Endothelial cell of umbilical vein (primary cell): ENCODE data around the gene HEXIM2. TPM values are rescaled to one million over a fixed set of nuclear protein-coding genes. Genes with fewer than 3 reads are reported as not detected.

Experiments used
- BruUV-seq: library from RNA; stranded (reverse); fragments of 400-500 nt; replicated peaks from 2 replicates; lab custom pipeline; 2021; lab: Mats Ljungman, UMichigan
- CTCF ChIA-PET: fragments of 300-600, 350-600 bp; sonication (Branson Sonifier 250); formaldehyde crosslinking; loops from one replicate; lab custom pipeline; 2021; ENCODE audit warnings: antibody characterized with exemption, inconsistent platforms; lab: Charles Lee
- POLR2A ChIA-PET: fragments of 300-600, 350-600 bp; sonication (Branson Sonifier 250); formaldehyde crosslinking; loops from one replicate; lab custom pipeline; 2021; ENCODE audit warnings: antibody characterized with exemption, inconsistent platforms; lab: Charles Lee
- DNase-seq: peaks from one replicate; pipeline ENCODE4 v3.0.0-alpha.2; 2011; ENCODE audit warnings: low read depth, low spot score
- FAIRE-seq: peaks from 2 replicates; lab custom pipeline; 2011; peaks lifted over from hg19 to GRCh38; lab: Jason Lieb, UNC
- H2AFZ ChIP-seq: 2 replicates; pipeline ENCODE4 v1.6.0; 2012; ENCODE audit warnings: low read depth, low read length, control low read depth, inconsistent platforms
- H3K27ac ChIP-seq: 2 replicates; pipeline ENCODE4 v1.5.1; 2011; ENCODE audit warnings: low read depth, mild to moderate bottlenecking, control low read depth, low read length, moderate library complexity; ENCODE audit not compliant: insufficient read depth
- H3K27me3 ChIP-seq, 2 experiments: 2 replicates each; pipeline versions ENCODE4 v1.6.0 to v1.6.1; 2011; ENCODE audit warnings: low read length in 2 of 2, mixed read lengths in 1 of 2; ENCODE audit not compliant: control insufficient read depth in 2 of 2, insufficient read depth in 2 of 2
- H3K36me3 ChIP-seq, 2 experiments: 2 replicates in 1 of 2; 3 replicates in 1 of 2; pipeline ENCODE4 v1.5.1; 2011; ENCODE audit warnings: low read length in 2 of 2, mild to moderate bottlenecking in 1 of 2, moderate library complexity in 1 of 2; ENCODE audit not compliant: control insufficient read depth in 2 of 2, insufficient read depth in 2 of 2; ENCODE audit errors: extremely low read depth in 1 of 2
- H3K4me1 ChIP-seq: 3 replicates; pipeline ENCODE4 v1.5.1; 2011; ENCODE audit warnings: mild to moderate bottlenecking, low read length; ENCODE audit not compliant: control insufficient read depth, insufficient read depth; ENCODE audit errors: extremely low read depth
- H3K4me2 ChIP-seq: 2 replicates; pipeline ENCODE4 v1.6.1; 2011; ENCODE audit warnings: low read length, control low read depth, mixed read lengths; ENCODE audit not compliant: insufficient read depth
- H3K4me3 ChIP-seq, 3 experiments: fragments of 200-600 bp in 1 of 3; sonication (generic), shearing (Covaris generic) in 1 of 3; replicated peaks in 1 of 3; 2 replicates each; pipeline ENCODE4 v1.5.1; 2011 to 2016; ENCODE audit warnings: control low read depth in 3 of 3, low read length in 3 of 3, mild to moderate bottlenecking in 2 of 3, inconsistent platforms in 1 of 3, low read depth in 1 of 3, moderate library complexity in 1 of 3; ENCODE audit not compliant: insufficient read depth in 1 of 3
- H3K79me2 ChIP-seq: 2 replicates; pipeline ENCODE4 v1.6.0; 2012; ENCODE audit warnings: low read length, inconsistent platforms; ENCODE audit not compliant: control insufficient read depth, insufficient read depth
- H3K9ac ChIP-seq: replicated peaks from 2 replicates; pipeline ENCODE3; 2011; ENCODE audit warnings: low read length, control low read depth; ENCODE audit not compliant: insufficient read depth; ENCODE audit errors: extremely low read depth
- H3K9me1 ChIP-seq: replicated peaks from 3 replicates; pipeline ENCODE4 v1.6.0; 2011; ENCODE audit warnings: mild to moderate bottlenecking, low read length; ENCODE audit not compliant: control insufficient read depth, insufficient read depth; ENCODE audit errors: extremely low read depth
- H3K9me3 ChIP-seq: replicated peaks from 2 replicates; pipeline ENCODE4 v1.5.1; 2012; ENCODE audit warnings: low read length, inconsistent platforms; ENCODE audit not compliant: control insufficient read depth, insufficient read depth
- H4K20me1 ChIP-seq: replicated peaks from 2 replicates; pipeline ENCODE3; 2011; ENCODE audit warnings: mild to moderate bottlenecking, low read length; ENCODE audit not compliant: control insufficient read depth, insufficient read depth; ENCODE audit errors: extremely low read depth
- CTCF ChIP-seq, 2 donors: IDR thresholded peaks; 1 replicate in 1 of 2; 2 replicates in 1 of 2; pipeline ENCODE4 v1.5.1; 2011; ENCODE audit warnings: low read length in 2 of 2, mild to moderate bottlenecking in 2 of 2, moderate library complexity in 2 of 2, control low read depth in 1 of 2, inconsistent platforms in 1 of 2, low read depth in 1 of 2; ENCODE audit not compliant: insufficient read depth in 1 of 2; ENCODE audit errors: extremely low read depth in 1 of 2
- EZH2 ChIP-seq: IDR thresholded peaks from 2 replicates; pipeline ENCODE4 v1.6.1; 2012; ENCODE audit warnings: borderline replicate concordance, low read depth, mild to moderate bottlenecking, moderate library complexity, low read length, inconsistent platforms; ENCODE audit not compliant: severe bottlenecking
- FOS ChIP-seq: IDR thresholded peaks from 2 replicates; pipeline ENCODE4 v1.6.1; 2011; ENCODE audit warnings: mild to moderate bottlenecking, low read length, moderate library complexity, borderline replicate concordance; ENCODE audit not compliant: insufficient read depth
- GATA2 ChIP-seq: IDR thresholded peaks from 2 replicates; pipeline ENCODE4 v1.7.0; 2011; ENCODE audit warnings: low read depth, mild to moderate bottlenecking, moderate library complexity, mixed read lengths, low read length; ENCODE audit not compliant: insufficient read length, insufficient read depth
- JUN ChIP-seq: IDR thresholded peaks from 2 replicates; pipeline ENCODE4 v1.6.1; 2011; ENCODE audit warnings: borderline replicate concordance, low read depth; ENCODE audit not compliant: insufficient read length, insufficient read depth
- MAX ChIP-seq: IDR thresholded peaks from 2 replicates; pipeline ENCODE4 v1.6.1; 2011; ENCODE audit not compliant: insufficient read depth, insufficient read length
- MYC ChIP-seq: IDR thresholded peaks from one replicate; pipeline ENCODE4 v1.6.1; 2011; ENCODE audit warnings: mild to moderate bottlenecking, low read depth, low read length
- POLR2A ChIP-seq: IDR thresholded peaks from 2 replicates; pipeline ENCODE4 v1.6.1; 2012; ENCODE audit warnings: low read depth, mild to moderate bottlenecking, control low read depth, low read length
- POLR2AphosphoS5 ChIP-seq: IDR thresholded peaks from 2 replicates; pipeline ENCODE4 v1.6.1; 2012; ENCODE audit warnings: low read depth, mild to moderate bottlenecking, control low read depth, low read length, moderate library complexity; ENCODE audit not compliant: insufficient read depth
- dilution Hi-C: fragments of 300-500 bp; cut with MboI; formaldehyde crosslinking; loops from one replicate; pipeline ENCODE4 v1.15.0; 2019; ENCODE audit warnings: low sequenced_read_pairs; ENCODE audit not compliant: extremely low pct_ligation_motif_present
- intact Hi-C: fragments of 100-400 bp; cut with micrococcal nuclease; formaldehyde crosslinking; loops from one replicate; pipeline ENCODE4 v1.10.0; 2022
- polyA plus RNA-seq, 4 experiments: library from polyadenylated mRNA; depleted of rRNA in 3 of 4; stranded (reverse) in 3 of 4; unstranded in 1 of 4; fragments of >200 nt; gene quantifications; 2 replicates each; pipeline versions ENCODE4 v1.2.1 to v1.2.3, GENCODE V29; 2011 to 2012; ENCODE audit warnings: missing spikeins in 1 of 4
- total RNA-seq: library from RNA; stranded (reverse); gene quantifications from 2 replicates; pipeline ENCODE4 v1.2.3, GENCODE V29; 2021

Gene HEXIM2
- total and polyA plus RNA-seq, 2 donors (not counting 3 experiments of a cell fraction or from before 2014, with no cell fraction given): 2.9 to 3.8 TPM

GRCh38 chr17:45131616-45132319 is 29.9 kb upstream of the HEXIM2 start:
- POLR2A ChIA-PET: no interaction called here
- Histone ChIP-seq H3K79me2 (peaks cover 2% of the 10 kb centered on the region), H3K27ac (no peak overlapping the region), H3K4me2 (peak overlapping the region; percentile 55), H3K9me3 (no peaks in the 10 kb centered on the region), H3K9me1 (no peaks in the 10 kb centered on the region), H3K9ac (peak overlapping the region; percentile 30), H2AFZ (peak overlapping the region; percentile 67), H4K20me1 (no peaks in the 10 kb centered on the region), H3K36me3 (no peaks in the 10 kb centered on the region), H3K4me1 (peaks cover 32% of the 10 kb centered on the region), H3K4me3 (peak overlapping the region; percentile 47 to 69 (median 56)), H3K27me3 (no peaks in the 10 kb centered on the region)
- dilution Hi-C loops: no loop called here
- FAIRE-seq (no peak), DNase-seq (peak; percentile 49)
- intact Hi-C loops: loop anchor here (1.0 to 2.0 kb wide), 7 partner anchors 7 to 357 kb away; partner anchors contain the start of gene NMT1
- CTCF ChIA-PET: interaction anchor here (0.6 to 7.2 kb wide), 11 partner anchors 12 to 353 kb away, joined by 3 to 476 read pairs (median 5); partner anchors contain the start of gene C1QL1
- no TSS peak for BruUV-seq
- TF ChIP-seq FOS (no peak), CTCF (IDR thresholded peaks at IDR 0.05; ENCODE audit: extremely low read depth in 1 of 2, insufficient read depth in 1 of 2, low read depth in 1 of 2, low read length in 2 of 2) (peak; percentile 90 to 91)

GRCh38 chr17:45132320-45132571 is 29.4 kb upstream of the HEXIM2 start, which contains the start of gene PLCD3:
Gene PLCD3, minus strand, starts transcription at chr17:45132515. Its CDS starts 105 bp downstream, at chr17:45132410.
- no peak for TF ChIP-seq JUN
- peak; percentile 77 for TF ChIP-seq POLR2AphosphoS5
- no peak for TF ChIP-seq MAX
- TF ChIP-seq POLR2A: peak; percentile 69
- TF ChIP-seq CTCF (IDR thresholded peaks at IDR 0.05; ENCODE audit: extremely low read depth in 1 of 2, insufficient read depth in 1 of 2, low read depth in 1 of 2, low read length in 2 of 2): no peak
- no peak for TF ChIP-seq EZH2
- TF ChIP-seq MYC: no peak
- TF ChIP-seq FOS: no peak
- TF ChIP-seq GATA2: no peak
- Histone ChIP-seq H3K27ac (peak within 1 kb of the TSS; percentile 65), H2AFZ (peak within 1 kb of the TSS; percentile 94), H4K20me1 (no peaks in the 10 kb centered on the region), H3K36me3 (no peaks in the 10 kb centered on the region), H3K4me3 (peak within 1 kb of the TSS; percentile 47 to 70 (median 56)), H3K79me2 (peaks cover 2% of the 10 kb centered on the region), H3K9me1 (no peaks in the 10 kb centered on the region), H3K27me3 (no peaks in the 10 kb centered on the region), H3K9ac (peak within 1 kb of the TSS; percentile 70), H3K4me2 (peak within 1 kb of the TSS; percentile 64), H3K9me3 (no peaks in the 10 kb centered on the region), H3K4me1 (peaks cover 30% of the 10 kb centered on the region)
- dilution Hi-C loops (no loop called here), intact Hi-C loops (loop anchor here (1.0 to 2.0 kb wide), 7 partner anchors 8 to 358 kb away; partner anchors contain the start of gene NMT1)
- POLR2A ChIA-PET: no interaction called here
- CTCF ChIA-PET: interaction anchor here (0.7 to 7.2 kb wide), 8 partner anchors 14 to 354 kb away, joined by 3 to 476 read pairs (median 8); partner anchors contain the start of gene C1QL1
- DNase-seq: no peak
- peak; percentile 26 for FAIRE-seq
- BruUV-seq: no TSS peak
